Renal cortex interstitium (tissue), 11 donors: ENCODE data around the gene RNU4-1. TPM values are rescaled to one million over a fixed set of nuclear protein-coding genes. Genes with fewer than 3 reads are reported as not detected.
"Not testable (repeated sequence)": the region's sequence is repeated elsewhere in the genome, so short reads cannot be mapped to it uniquely, and the experiment has no call there.

Experiments
- DNase-seq, 11 donors: peaks; one replicate each; pipeline ENCODE4 v3.0.0-alpha.2; 2013; ENCODE audit warnings: low read depth in 9 of 11, low spot score in 4 of 11; ENCODE audit errors: extremely low read depth in 1 of 11
- polyA plus RNA-seq, 3 donors: library from polyadenylated mRNA; unstranded; fragments of 120-200 nt; gene quantifications; one replicate each; pipeline ENCODE4 v1.2.1, GENCODE V29; 2013; ENCODE audit not compliant: insufficient read length in 3 of 3

The RNU4-1 gene
- polyA plus RNA-seq, 3 donors: not detected

DNA sequence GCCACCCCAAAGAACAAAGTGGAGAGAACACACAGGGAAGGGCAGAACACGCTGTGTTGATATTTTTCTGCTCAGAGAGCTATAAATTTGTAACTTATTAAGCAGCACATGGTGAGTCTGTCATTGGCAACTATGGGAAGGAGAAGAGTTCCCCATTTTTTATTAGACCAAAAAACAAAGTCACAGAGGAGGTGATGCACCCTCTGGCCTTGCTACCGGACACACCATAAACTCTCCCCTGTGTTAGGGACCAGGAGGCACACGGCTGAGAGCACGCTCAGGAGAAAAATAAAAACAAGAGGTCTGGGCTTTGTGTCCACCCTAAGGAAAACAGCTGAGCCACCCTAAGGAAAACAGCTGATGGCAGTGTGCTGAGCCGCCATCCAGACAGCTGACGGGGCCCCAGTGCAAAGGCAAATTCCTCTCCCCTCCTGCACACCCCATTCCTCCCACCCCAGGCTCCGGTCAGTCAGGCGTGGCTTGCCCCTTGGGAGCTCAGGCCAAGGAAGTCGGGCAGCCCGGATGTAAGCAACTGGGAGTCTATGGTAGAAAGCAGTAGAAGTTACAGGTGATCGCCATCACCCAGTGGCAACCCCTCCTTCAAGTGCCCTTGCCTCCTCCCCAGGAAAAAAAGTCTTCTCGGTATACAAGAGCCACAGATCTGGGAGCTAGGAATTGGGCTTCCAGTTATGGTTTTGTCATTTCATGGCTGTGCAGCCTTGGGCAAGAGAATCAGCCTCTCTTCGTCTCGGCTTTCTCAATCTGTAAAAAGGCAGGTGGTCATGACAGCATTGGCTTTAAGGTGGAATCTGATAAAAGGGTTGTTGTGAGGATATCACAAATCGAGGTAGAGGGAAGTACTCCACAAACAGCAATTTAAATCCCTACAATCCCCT is 29.9 kb downstream of the RNU4-1 start:
- DNase-seq: no peak

DNA sequence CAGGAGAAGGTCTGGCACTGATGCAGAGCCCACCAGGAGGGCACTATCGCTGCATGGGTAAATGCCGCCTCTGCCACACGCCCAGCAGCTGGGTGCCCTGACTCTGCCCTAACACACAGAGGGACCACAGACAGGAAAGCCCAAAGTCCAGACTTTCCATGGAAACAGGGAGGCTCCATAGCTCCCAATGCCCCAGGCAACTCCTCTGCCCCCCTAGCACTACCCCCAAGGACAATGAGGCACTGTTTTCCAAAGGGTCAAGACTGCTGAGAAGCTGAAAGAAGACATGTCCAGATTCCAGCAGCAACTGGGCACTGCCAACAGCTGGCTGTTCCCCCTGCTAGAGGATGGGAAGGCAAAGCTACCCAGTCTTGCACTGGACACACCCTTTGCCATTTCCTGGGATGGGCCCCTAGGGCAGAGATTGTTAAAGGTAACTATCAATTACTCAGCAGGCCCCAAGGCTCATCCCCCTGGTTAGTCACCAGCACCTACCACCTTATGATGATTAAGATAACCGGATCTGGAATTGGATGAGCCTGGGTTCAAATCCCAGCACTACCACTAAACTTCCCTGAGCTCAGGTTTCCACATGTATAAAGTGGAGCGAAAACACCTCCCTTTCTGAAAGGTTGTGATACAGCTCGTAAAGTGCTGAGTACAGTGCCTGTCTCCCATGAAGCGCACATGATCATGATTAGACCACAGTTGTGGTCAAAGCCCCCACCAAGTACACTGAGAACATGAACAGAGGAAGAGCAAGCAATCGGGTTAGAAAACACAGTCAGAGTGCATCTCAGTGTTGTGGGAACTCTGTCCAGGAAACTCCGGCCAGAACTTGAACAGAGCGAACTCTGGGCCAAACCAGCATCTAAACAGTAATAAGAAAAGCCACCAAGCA is 30.8 kb downstream of the RNU4-1 start:
- DNase-seq: no peak

DNA sequence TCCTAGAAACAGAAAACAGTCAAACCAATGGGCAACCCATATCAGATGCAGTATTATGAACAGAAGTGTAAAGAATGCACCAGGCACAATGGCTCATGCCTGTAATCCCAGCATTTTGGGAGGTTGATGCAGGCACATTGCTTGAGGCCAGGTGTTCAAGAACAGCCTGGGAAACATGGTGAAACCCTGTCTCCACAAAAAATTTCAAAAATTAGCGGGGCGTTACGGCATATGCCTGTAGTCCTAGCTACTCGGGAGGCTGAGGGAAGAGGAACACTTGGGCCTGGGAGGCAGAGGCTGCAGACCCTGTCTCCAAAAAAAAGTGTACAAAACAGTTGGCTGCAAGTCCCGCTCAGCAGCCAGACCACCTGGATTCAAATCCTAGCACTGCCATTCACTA is 32.4 kb downstream of the RNU4-1 start:
- DNase-seq: no peak

DNA sequence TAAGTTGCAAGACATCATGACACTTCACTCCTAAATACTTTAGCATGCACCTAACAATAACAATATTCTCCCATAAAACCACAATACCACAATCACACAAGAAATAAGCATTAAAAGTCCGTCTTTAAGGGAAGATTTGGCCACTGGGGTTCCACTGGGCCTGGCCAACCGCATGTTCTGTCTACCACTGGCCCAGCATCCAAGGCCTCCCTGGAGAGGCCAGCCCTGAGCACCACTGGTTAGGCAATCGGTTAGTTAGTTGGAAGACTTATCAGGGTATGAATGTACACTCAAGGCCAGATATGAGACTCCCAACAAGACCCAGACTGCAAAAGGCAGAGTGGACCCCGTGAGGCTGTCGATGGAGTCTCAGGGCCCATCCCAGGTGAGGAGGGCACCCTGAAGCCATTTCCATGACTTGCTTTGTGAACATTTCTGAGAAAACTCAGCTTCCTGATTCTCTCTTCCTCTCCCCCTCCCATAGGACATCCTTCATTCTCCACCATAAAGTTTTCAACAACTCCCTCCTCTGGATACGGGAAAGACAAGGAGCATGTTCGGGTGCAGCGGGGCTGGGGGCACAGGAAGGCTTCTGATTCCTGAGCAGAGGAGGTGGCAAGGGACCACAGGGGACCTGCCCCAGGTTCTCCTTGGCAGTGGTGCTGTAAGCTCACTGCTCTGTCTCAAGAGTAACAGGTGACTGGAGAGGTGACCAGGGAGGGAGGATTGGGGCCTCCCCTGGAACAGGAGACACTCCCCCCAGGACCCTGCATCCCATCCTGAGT is 33.4 kb downstream of the RNU4-1 start:
- DNase-seq: no peak

DNA sequence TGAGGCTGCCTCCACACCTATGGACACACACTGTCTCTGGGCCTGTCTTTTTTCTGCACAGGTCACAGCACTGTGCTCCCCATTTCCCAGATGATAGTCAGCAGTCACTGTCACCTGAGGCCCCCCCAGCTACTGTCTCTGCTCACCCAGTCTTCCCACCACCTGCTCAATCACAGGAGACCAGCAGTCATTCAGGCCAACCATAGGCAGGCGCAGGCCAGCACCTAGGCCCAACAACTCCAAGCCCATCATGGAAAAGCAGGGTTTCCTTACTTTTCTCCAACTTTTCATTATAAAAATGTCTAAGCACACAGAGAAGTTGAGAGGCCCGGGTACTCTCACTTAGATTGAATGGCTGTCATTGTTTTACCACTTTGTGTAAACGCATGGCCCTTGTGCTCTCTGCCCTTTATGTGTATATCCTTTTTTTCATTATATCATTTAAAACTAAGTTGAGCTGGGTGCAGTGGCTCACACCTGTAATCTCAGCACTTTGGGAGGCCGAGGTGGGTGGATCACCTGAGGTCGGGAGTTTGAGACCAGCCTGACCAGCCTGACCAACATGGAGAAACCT is 34.6 kb downstream of the RNU4-1 start:
- DNase-seq: no peak

DNA sequence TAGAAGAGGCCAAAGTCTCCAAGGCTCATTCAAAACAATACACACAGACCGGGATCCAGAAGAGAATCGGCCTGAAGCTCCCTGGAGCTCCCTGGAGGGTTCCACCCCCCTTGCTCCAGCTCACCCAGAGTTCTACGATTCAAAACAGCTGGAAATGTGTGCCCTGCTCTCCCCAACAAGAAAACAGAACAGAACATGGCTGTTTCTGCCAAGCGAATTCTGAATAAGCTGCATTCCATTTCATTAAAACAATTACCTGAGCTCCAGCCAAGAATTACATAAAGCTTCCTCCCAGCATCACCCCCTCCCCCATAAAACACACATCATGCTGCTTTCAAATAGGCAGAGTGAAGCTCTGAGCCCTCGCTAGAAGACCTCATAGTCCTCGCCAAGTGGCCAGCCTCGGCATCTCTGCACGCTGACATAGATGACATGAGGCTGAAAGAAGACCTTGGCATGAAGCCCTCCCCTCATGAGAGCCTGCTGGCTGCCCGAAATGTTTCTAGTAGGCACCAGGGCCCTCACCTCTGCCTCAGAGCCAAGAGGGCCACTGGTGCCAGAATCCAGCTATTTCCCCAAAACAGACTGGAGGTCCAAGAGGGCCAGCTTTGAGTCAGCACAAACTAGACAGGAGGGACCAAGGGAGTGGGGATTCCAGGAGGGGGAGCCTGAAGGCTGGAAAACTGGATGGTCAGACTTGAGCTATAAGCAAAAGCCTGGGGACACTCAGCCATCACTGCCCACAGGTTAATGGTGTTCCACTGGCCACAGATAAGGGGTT is 35.8 kb downstream of the RNU4-1 start:
- peak in 5 of 11 donors; percentile 56 to 76 (median 68) for DNase-seq

DNA sequence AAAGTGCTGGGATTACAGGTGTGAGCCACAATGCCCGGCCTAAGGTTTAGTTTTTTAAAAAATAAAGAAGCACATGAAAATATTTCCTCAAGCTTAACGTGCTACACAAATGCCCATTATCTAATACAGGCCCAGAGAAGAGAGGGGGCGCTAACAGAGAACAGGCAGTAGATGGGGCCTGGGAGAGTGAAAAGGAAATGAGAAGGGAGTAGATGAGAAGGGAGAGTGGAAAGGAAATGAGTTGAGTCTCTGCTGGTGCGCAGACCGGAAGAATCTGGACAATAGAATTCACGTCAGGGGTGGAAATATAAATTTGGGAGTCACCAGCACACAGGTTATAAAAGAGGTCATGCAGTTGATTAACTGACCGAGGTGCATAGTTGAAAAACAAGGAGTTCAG is 38.2 kb downstream of the RNU4-1 start:
- DNase-seq: no peak

DNA sequence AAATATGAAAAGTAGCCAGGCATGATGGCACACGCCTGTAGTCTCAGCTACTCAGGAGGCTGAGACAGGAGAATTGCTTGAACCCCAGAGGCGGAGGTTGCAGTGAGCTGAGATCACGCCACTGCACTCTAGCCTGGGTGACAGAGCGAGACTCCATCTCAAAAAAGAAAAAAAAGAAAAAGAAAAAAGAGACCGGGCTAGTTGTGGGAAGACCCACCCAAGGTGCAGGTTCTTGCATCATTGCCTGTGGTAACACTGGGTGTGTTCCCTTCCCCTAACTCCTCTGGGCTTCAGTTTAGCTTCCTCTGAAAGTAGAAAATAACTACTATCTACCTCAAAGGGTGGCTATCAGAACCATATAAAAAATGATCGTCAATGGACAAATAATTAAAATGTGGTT is 39.7 kb downstream of the RNU4-1 start:
- not testable (repeated sequence) for DNase-seq

DNA sequence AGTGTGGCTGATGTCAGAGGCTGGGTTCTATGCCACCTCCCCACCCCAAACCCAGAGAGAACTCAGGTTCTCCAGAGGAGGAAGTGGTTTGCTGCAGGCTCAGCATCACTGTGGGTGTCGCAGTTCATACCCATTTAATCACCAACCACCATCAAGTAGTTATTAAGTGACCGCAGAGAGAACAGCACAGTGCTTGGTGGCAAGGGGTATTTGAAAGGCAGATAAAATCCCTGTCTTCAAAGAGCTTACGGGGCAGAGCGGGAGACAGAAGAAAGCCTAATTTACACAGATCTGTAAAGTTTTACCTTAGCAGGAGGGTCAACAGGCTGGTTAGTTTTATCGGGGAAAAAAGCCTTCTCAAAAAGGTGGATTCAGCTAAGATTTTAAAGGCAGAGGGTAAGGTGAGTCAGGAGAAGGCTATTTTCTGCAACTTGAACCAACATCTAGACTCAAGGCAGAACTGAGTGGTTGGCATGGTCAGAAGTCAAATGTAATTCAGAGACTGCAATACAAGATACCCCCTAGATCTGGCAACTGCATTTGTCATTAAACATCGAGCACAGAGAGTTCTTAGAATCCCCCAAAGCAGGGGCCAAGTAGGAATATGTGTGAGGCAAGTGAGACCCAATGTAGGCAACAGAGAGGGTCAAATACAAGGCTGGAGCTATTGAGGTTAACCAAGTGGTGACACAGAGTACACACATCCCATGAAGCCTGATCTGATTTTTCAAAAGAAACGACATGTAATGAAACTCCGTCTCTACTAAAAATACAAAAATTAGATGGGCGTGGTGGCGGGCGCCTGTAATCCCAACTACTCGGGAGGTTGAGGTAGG is 40.7 kb downstream of the RNU4-1 start:
- DNase-seq: no peak

DNA sequence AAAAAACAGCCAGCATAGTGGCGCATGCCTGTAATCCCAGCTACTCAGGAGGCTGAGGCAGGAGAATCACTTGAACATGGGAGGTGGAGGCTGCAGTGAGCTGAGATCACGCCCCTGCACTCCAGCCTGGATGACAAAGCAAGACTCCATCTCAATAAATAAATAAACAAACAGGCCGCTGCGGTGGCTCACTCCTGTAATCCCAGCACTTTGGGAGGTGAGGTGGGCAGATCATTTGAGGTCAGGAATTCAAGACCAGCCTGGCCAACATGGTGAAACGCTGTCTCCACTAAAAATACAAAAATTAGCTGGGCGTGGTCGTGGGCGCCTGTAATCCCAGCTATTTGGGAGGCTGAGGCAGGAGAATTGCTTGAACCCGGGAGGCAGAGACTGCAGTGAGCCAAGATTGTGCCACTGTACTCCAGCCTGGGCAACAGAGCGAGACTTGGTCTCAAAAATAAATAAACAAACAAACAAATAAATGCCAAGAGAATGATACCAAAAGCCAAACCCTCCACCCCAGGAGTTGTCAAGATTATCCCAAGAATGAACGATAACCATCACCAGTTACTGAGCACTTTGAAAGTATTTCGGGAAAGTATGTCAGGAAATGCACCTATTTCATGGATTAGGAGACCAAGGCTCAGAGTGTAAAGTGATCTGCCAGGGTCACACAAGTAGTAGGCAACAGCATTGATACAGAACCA is 41.5 kb downstream of the RNU4-1 start:
- DNase-seq: not testable (repeated sequence)

DNA sequence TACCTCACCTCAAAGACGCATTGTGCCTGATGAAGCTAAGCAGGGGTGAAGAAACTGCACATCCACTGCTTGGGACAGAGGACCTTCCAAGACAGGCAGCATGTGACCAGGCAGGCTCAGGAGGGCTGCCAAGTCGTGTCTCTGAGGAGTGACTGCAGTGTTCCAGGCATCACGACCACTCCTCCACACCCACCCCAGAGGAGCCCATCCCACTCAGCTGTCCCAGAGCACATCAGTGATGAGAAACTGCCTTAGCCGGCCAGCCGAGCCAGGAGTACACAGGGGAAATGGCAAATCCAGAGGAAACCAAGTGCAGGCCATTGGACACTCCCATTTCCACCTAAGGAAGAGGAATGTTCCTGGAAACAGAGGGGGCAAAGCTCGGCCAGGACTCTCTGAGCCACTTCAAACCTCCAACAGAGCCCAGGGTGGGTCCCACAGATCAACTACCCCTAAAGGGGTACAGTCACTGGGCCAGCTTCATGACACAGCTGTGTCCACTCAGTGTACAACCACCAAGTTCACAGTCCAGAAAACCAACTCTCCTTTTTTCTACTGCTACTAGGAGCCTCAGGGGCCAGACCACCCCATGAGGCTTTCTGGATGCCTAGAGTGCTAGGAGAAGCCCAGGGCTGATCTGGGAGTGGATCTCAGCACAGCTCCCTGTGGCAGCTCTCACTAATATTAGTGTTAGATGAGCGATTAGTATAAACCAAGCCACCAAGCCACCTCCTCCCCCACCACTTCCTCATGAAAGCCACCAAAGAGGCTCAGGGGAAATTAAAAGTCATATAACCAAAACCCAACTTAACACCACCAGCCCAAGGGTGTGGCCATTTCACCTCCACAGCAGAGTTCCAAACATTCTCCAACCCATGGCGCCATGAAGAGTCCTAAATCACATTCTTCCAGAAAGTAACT is 42.9 kb downstream of the RNU4-1 start:
- no peak for DNase-seq

DNA sequence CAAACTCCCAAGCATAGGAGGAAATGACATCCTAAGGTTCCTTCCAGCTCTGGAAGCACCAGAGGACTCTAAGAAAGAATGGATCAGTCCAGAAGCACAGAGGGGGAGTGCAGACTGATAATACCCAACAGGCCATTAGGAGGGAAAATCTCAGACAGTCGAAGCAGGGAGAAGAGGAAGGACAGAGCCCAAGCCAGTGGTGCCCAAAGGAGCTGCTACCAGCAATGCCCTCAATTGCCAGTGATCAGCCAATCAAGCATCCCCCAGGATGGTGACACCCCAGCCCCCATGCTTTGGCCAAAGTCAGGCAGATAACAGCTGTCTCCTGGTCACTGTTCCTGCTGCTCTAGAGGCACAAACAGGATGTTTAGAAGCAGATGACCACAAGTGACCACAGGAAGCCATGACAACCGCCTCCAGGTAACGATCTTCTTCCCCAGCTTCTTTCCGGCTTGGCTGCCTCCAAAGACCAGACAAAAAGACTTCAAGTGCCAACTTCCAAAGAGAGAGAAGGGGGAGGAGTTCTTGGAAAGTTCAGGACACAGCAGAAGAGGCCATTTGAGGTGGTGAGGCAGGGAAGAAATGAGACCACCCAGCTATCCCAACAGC is 43.7 kb downstream of the RNU4-1 start:
- no peak for DNase-seq

DNA sequence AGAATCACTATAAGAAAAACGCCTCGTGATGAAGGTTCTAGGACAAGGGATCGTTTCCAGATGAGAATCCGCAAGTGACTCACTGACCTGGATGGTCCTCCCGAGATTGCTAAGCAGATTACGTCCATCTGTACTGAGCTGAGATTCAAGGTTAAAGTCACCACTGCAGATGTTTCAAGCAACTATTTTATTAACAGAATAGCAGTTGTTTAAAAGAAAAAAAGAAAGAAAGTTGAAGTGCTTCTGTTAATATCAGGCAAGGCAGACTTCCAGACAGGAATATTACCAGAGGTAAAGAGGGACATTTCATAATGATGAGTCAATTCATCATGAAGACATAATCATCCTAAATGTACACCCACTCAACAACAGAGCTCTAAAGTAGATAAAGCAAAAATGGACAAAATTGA is 45.4 kb downstream of the RNU4-1 start:
- no peak for DNase-seq

DNA sequence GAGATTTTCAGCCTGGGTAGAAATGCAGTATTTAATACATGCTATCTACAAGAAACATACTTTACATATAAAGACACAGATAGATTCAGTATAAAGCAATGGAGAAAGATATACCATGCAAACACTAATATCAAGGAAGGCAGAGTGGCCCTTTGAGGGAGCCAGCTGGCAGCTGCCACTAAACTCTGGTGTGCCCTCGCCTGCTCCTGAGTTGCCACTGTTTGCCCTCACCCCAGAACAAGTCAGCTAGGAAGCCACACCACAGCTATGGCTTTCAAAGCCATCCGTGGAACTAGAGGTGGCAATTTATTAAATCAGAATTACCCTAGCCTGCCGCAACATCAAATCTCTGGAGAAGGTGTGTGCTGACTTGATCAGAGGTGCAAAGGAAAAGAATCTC is 45.9 kb downstream of the RNU4-1 start:
- DNase-seq: no peak

DNA sequence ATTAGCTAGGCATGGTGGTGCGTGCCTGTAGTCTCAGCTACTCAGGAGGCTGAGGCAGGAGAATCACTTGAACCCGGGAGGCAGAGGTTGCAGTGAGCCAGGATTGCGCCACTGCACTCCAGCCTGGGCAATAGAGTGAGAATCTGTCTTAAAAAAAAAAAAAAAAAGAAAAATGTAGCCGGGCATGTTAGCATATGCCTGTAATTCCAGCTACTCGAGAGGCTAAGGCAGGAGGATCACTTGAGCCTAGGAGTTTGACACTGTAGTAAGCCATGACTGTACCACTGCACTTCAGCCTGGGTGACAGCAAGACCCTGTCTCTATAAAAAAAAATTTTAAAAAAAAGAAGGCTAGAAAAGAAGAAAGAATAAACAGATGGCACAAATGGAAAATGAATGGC is 46.3 kb downstream of the RNU4-1 start:
- DNase-seq: not testable (repeated sequence)
